Activated gamma-delta T cell treated with Interleukin-2 at 50 U/mL for 16 hours (primary cell): ENCODE results near the gene IRF1.
"Not testable (repeated sequence)": the region's sequence is repeated elsewhere in the genome, so short reads cannot be mapped to it uniquely, and the experiment has no call there.

Experiments used
- DNase-seq: peaks from one replicate; pipeline ENCODE4 v3.0.0-alpha.2; 2020

IRF1 gene

GRCh38 chr5:132485641-132486317 is 4.8 kb downstream of the IRF1 start:
- DNase-seq, result no peak

GRCh38 chr5:132484876-132485640 is 5.5 kb downstream of the IRF1 start:
- not testable (repeated sequence) for DNase-seq

GRCh38 chr5:132484391-132484725 is 6.2 kb downstream of the IRF1 start:
- no peak for DNase-seq

- no peak for DNase-seq
Observed at GRCh38 chr5:132483661-132484390, 6.7 kb downstream of the IRF1 start.

GRCh38 chr5:132483101-132483500 is 7.5 kb downstream of the IRF1 start:
- DNase-seq, result peak; percentile 3

GRCh38 chr5:132481596-132482211 is 8.9 kb downstream of the IRF1 start:
- DNase-seq, result no peak

- DNase-seq, result no peak
Observed at GRCh38 chr5:132480893-132481595, 9.5 kb downstream of the IRF1 start.

GRCh38 chr5:132480546-132480892 is 10.1 kb downstream of the IRF1 start:
- DNase-seq, result no peak

- no peak for DNase-seq
Observed at GRCh38 chr5:132480042-132480441, 10.5 kb downstream of the IRF1 start.

- no peak for DNase-seq
Observed at GRCh38 chr5:132479111-132479951, 11.2 kb downstream of the IRF1 start.

GRCh38 chr5:132478366-132478871 is 12.2 kb downstream of the IRF1 start:
- DNase-seq, result no peak

- DNase-seq, result no peak
Observed at GRCh38 chr5:132477784-132478365, 12.7 kb downstream of the IRF1 start.

- DNase-seq, result no peak
Observed at GRCh38 chr5:132476876-132477781, 13.4 kb downstream of the IRF1 start.

- DNase-seq, result no peak
Observed at GRCh38 chr5:132475987-132476875, 14.3 kb downstream of the IRF1 start.

GRCh38 chr5:132475497-132475882 is 15.1 kb downstream of the IRF1 start:
- DNase-seq, result no peak

- DNase-seq, result peak; percentile 16
Observed at GRCh38 chr5:132474881-132475496, 15.6 kb downstream of the IRF1 start.

- peak; percentile 3 for DNase-seq
Observed at GRCh38 chr5:132474131-132474723, 16.3 kb downstream of the IRF1 start.

GRCh38 chr5:132473668-132474067 is 16.9 kb downstream of the IRF1 start:
- DNase-seq, result peak; percentile 4
